ENCODE results near the gene CD44. TPM values are rescaled to one million over a fixed set of nuclear protein-coding genes. Genes with fewer than 3 reads are reported as not detected.

CD44 gene
- total RNA-seq, 1 donor from 2014 or later: 55.6 TPM

DNA sequence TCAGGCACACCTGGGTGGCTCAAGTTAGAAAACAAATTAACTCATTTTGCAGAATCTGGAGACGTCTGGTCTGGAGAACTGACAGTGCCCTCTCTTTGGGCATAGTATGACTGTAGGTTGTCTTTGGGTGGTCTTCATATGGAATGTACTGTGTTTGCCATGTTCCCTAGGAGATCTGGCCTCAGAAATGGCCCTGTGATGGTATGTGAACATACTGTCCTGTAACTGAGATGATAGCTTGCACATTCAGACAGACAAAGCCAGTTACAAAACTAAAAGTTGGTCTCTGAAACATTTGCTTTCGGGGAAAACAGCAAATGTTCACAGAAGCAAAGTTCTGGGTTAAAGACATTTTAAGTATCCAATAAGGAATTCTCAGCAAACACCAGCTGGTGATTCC lies 29.7 kb downstream of the CD44 start:
- no peak for DNase-seq (ENCODE audit: low spot score)
- intact Hi-C loops (cut with DNase I): no loop called here

DNA sequence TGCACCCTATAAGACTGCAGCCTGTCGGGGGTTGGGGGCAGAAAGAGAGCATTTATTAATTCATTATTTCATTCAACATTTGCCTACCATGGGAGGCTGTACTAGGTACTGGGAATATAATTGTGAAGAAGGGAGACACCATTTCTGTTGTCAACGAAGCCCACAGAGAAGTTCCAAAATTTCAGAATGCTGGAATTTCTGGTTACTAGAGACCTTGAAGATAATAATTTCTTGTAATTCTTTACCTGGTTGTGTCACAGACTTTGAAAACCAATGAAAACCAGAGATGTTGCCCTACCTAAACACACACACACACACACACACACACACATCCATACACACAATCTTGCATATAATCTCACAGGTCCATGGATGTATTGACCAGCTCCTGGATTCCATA lies 30.1 kb downstream of the CD44 start:
- no peak for DNase-seq (ENCODE audit: low spot score)
- intact Hi-C loops (cut with DNase I): no loop called here

DNA sequence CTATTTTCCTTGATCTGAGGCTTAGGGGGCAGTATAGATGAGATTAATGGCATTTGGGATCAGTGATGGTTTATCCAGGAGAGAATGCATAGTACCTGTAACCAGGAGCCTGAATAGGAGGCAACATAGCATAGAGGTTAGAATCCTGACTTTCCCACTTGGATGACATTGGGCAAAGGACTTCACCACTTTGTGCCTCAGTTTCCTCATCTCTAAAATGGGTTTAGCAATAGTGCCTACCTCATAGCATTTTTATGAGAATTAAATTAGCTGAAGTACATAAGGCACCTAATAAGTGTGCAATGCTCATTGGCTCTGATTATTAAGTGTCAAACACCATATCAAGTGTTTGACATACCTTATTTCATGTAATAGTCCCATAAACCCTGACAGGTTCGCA lies 30.8 kb downstream of the CD44 start:
- intact Hi-C loops (cut with DNase I): no loop called here
- no peak for DNase-seq (ENCODE audit: low spot score)

DNA sequence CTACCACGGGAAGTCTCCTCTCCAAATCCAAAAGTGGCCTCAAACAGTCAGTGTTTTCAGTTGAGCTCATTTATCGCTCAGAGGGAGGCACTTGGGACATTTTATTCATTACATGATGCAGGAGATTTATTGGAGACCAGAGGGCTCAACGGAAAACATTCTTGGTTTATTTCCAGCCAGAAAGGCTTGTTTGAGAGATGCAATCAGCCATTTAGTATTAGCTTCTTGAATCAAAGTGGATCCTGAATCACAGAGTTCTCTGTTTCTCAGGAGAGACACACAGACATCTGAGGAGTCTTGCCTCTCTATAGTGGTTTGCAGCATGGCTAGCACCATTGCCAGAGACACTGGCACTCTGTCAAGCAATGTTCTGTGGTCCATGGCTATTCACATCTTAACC lies 31.5 kb downstream of the CD44 start:
- no peak for DNase-seq (ENCODE audit: low spot score)
- intact Hi-C loops (cut with DNase I): no loop called here

DNA sequence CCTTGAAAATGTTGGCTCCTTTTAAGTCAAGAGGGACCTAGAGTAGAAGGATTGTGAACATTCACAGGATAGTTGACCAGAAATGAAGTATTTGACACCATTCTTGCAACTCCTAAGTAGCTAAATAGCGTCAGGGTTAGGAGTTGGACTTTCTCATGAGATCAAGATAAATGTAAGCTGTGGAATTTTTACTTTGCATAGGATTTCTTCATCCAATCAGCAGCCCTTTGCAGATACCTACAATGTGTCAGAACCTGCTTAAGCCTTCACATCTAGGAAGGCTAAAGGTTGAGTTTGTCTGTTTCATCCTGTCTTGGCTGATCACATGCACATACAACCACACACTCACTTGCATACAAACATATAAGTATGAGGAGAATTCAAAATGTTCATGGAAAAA lies 32.3 kb downstream of the CD44 start:
- DNase-seq (ENCODE audit: low spot score): no peak
- intact Hi-C loops (cut with DNase I): no loop called here

DNA sequence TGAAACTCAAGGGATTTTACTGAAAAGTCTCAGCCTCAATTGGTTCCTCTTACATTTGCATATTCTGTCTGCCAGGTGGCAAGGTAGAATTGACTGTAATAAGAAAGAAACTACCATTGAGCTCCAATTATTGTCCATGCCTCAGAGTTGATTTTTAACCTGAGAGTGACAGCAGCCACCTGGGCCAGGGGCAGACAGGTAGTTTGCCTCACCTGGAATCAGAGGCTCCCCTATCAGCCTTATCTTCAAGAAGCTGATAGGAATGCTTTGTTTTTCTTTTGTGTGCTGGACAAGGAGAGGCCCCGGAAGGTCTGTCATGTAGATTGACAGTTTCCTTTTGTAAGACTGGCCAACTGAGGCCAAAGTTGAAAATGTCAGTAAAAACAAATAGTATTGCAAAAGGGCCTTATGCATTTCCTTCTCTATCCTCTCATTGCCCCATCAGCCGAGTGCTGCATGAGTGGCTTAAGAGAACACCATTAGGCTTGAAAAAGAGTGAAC lies 34.1 kb downstream of the CD44 start:
- DNase-seq (ENCODE audit: low spot score): no peak
- intact Hi-C loops (cut with DNase I): no loop called here

DNA sequence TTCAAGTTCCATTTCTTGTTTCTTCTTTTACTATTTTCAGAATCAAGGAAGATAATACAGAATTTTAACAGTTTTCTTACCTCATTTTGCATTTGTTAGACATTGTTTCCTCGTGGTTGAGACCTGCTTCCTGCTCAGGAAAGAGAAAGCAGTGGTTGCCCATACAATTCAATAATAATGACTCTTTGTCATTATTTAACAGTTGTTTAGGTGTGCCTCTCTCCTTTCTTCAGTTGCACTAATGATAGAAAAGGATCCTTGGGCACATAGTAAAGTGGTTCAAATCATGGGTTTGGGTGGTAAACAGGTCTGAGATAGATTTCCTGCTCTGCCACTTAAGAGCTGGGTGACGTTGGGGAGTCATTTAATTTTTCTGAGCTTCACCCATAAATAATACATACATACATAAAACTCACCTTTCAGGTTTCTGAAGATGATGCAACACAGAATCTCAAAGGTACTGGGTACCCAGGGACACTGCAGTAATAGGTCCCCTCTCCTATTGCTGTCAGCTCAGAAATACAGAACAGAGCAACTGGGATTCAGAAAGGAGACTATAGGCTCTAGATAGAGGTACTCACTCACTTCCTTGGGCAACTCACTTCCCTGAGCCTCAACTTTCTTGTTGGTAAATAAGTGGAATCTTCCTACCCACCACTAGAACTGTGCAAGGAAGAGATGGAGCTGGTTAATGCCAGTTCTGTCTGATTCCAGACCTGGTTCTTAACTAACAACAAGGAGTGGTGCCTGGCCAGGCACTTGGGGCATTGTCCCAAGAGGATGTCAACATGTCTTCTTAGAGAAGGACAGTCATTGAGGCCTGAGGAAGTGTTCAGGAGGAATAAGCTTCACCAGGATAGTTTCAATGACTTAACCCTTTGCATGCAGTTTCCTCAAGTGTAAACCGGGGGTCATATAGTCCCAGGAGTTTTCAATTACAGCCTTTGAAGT lies 34.9 kb downstream of the CD44 start:
- intact Hi-C loops (cut with DNase I): no loop called here

DNA sequence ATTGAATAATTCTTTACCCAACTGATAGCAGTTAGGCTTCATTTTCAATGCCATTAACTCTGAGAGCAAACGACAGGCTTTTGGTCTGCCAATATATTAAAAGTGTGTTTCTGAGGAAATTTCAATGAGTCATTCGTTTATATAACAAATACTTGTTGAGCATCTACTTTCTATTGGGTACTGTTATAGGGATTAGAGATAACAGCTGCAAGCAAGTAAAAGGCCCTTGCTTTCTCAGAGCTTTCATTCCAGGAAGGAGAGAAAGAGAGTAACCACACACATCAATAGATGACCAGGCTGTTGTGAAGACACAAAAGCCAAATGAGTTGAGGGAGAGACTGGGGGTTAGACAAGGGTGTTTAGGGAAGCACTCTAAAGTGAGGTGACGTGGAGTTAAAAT lies 35.7 kb downstream of the CD44 start:
- DNase-seq (ENCODE audit: low spot score): no peak
- intact Hi-C loops (cut with DNase I): no loop called here

More for the DNA sequence above, 34.9 kb downstream of the CD44 start:
- DNase-seq (ENCODE audit: low spot score): no peak

DNA sequence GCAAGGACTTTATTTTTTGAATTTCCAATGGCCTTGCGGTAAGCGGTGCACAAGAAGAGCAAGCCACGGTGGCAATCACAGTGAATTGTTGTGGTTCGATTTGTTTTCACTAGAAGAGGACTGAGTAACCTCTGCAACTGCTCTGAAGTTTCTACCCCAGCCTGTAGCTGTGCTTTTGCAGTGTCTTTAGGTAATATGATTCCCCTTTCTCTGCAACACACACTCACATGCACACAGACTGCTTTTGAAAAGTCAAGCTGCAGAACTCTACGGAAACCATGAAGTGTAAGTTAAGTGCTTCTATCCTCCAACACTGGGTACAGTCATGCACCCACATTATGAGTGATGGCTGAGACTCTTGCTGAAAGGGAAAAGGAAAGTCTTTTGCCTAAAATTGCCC lies 38.4 kb downstream of the CD44 start:
- DNase-seq (ENCODE audit: low spot score): no peak
- intact Hi-C loops (cut with DNase I): no loop called here

DNA sequence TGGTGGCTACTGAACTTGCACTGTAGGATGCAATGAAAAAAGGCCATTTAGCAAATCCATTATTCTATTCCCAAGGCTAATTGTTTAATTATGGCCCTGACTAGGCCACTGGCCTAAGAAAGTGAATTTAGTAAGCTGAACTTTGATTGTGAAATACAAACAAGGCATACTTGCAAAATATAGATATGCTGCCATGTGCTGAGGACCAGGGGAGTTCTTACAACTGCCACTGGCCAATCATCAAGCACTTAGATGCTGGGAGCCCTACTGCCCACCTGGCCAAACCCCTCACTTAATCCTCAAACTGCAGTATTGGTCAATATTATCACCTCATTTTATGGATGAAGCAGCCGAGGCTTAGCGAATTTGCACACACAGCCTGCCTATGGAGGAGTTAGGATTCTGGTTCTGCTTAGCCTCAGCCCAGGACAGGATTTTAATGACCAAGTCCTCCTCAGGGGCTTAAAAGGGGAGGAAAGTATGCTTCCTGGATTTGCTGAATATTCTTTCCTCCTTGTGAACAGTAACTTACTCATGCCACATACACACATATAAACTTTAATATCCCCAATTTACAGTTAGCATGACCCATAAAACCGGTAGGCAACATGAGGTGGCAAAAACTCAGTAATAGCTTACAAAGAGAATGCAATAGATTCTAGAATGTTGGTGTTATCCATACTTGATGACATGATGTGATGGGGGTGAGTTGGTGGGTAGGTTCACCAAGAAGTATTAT lies 39.3 kb downstream of the CD44 start:
- intact Hi-C loops (cut with DNase I): no loop called here
- DNase-seq (ENCODE audit: low spot score): no peak

DNA sequence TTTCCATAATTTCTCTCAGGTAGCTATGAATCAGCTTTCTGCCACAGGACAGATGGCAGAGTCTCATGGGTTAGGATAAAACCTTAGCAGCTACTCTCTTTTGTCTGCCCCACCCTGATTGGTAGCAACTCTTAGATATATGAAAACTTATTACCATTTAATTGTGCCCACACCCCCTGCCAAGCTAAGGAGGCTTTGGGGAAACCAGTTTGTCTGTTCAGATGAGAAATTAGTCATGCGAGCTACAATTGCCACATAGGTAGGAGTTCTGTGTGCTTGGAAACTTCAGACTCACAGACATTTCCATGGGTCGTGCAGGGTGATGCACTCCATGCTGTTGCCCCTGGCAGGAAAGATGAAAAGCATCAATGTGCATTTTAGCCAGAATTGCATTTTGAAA lies 39.9 kb downstream of the CD44 start:
- DNase-seq (ENCODE audit: low spot score): no peak
- intact Hi-C loops (cut with DNase I): no loop called here

DNA sequence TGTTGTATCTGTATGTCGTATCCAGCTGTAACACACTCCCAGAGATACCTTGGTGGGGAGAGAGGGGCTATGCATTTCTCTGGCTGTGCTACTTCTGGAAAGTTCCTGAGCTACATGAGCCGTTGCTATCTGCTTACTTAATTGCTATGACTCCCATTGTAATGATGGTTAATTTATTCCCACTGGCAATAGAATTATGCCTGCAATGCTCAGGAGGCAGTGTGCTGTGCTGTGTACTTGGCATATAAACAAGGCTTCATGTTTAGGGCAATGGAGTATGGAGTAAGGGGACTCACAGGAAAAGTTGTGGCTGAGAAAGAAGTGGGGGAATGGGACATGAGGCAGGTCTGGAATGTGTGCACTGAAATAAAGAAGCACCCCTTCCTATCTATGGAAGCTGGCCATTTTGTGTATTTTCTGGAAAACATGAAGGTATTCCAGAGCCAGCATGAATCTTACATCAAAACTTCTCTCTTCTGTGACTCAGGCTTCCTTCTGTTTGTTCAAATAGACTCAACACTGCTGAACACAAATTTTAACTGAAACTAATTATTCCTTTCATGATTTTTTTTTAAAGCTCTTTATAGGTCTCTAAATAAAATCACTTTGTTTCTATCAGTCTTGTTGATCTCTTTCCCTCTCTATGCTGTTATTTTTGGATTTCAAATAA lies 40.6 kb downstream of the CD44 start:
- intact Hi-C loops (cut with DNase I): loop anchor here (5.0 kb wide), 1 partner anchor 37 kb away; no protein-coding TSS in a partner anchor
- DNase-seq (ENCODE audit: low spot score): no peak

DNA sequence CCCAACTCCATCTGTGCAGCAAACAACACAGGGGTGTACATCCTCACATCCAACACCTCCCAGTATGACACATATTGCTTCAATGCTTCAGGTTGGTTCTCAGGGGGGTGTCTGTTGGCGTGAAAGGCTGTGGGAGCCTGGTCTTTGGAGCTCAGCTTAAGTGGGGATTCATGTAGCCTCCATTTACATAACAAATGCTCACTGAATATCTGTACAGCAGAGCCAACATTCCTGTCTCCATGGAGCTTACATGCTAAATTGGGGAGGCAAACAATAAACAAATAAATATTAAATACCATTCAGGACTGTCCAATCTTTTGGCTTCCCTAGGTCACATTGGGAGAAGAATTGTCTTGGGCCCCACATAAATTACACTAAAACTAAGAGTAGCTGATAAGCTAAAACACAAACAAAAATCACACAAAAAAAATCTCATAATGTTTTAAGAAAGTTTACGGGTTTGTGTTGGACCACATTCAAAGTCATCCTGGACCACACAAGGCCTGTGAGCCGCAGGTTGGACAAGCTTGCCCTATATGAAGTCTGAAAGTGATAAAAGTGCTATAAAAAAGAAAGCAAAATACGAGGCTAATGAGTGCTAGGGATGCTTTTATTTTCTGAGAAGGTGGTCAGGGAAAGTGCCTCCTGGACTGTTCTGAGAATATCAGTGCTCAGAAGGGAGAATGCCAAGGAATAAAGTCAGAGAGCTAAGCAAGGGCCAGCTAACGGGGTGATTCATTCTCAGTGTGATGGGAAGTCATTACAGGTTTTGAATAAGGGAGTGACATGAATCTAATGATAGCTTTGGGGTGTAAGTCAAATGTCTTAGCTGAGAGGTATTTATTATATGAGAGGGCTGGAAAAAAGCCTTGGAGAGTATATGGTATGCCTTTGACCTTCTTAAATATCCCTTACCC lies 41.6 kb downstream of the CD44 start:
- DNase-seq (ENCODE audit: low spot score): no peak
- intact Hi-C loops (cut with DNase I): loop anchor here (5.0 kb wide), 1 partner anchor 38 kb away; no protein-coding TSS in a partner anchor

DNA sequence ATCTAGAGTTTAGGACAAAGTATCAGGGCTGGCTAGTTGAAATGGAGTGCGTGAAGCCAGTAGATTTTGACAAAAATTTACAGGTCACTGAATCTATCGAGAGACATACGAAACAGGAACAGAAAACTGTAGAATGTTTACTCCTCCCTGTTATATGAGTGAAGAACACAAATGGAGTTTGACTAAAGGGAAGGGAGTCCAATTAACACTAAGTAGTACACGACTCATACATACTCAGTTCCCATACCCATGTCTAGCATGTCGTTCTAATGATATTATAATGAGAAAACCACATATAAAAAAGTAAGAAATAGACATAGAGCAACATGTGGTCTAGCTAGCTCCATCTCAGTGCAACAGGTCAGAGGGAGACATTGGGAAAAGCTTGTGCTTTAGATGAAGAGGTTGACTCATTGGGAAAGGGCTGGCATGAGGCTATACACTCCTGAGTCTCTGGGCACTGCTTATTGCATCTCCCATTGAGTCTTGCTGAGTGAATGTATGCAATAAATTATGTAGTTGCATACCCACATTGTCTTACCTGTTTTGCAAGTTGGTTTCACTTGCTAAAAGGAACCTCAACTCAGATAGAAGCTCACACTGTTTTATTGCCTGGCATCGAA lies 43.5 kb downstream of the CD44 start:
- intact Hi-C loops (cut with DNase I): loop anchor here (5.0 kb wide), 1 partner anchor 40 kb away; no protein-coding TSS in a partner anchor

DNA sequence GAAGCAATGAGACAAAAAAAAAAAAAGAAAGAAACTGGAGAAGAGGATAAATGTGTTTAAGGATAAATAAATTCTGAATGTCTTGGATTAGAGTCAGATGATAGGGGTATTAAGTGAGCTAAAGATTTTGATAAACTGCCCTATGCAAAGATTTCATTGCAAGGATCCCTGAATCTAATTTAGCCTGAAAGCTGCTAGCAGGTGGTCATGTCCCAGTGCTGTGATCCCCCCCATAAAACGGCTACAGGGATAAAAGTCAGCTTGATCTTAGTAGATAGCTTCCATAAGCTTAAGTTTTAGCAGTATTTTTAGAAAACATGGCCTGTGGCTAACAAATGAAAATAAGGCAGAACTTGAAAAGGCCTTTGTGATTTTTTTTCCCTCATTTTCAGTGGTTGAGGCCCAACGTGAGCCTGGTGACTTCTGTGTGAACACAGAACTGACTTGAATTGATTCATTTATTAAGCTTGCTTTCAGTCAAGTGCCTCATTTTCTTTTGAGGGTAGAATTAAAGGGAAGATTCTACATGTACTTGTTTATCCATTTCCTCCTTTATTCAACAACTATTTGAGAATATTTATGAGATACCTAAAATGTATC lies 44.5 kb downstream of the CD44 start:
- intact Hi-C loops (cut with DNase I): loop anchor here (5.0 kb wide), 1 partner anchor 41 kb away; no protein-coding TSS in a partner anchor
- no peak for DNase-seq (ENCODE audit: low spot score)

More for the DNA sequence above, 43.5 kb downstream of the CD44 start:
- no peak for DNase-seq (ENCODE audit: low spot score)

DNA sequence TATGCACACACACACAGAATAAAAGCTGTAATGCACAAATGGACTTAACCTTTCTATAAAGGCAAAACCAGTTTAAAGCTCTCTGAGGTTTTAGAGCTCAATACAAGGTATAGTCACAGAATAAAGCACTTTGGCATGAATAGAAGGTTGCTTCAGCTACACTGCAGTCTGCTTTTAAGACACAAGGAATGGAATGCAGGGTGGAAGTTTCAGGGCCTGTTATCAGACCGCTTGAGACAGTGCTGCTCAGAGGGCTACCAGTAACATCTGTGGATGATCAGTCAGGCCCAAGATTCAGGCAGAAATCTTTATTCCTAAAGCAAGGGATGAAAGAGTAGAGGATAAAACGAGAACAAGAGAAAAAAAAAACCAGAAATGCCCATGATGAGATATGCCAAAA lies 46.7 kb downstream of the CD44 start:
- intact Hi-C loops (cut with DNase I): no loop called here
- no peak for DNase-seq (ENCODE audit: low spot score)

DNA sequence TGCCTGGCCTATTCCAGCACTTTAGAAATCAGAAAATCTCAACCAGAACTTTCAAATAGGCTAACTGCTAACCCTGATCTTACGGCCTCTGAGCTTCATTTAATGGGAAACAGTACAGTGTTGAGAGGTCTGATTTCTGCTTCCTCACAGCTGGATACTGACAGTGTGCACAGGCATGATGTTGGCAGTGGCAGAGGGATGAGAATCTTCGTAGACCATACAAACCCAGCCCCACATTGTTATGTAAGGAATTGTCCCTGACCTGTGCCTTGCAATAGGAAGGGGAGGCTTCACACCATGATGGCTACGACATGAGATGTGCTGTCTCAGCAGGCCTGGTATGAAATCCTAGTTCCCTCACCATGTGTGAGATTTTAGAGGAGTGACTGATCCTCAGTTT lies 49.0 kb downstream of the CD44 start:
- intact Hi-C loops (cut with DNase I): no loop called here
- DNase-seq (ENCODE audit: low spot score): no peak

DNA sequence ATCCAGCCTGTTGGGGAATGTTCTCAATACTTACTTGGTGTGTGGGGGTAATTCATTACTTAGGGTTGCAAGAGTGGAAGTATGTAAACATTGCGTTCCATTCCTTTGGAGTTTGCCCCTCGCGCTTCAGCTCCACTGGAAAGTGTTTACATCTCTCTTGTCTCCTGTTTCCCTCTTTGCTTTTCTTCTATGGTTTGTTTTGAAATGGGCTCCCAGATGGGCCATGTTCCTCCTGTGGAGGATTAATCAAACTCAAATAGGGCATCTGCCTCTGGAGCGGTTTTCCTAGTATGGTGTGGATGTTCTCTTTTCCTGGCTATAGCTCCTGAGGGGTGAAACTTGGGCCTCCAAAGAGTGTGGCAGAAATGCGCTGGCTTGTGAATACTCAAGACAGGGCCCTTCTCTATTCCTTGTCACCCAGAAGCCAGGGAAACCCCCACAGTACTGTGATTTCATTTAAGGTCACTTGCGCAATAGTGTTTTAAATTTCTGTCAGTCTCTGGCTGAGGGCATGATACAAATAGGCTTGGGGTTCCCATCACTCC lies 51.9 kb downstream of the CD44 start:
- no peak for DNase-seq (ENCODE audit: low spot score)
- intact Hi-C loops (cut with DNase I): no loop called here

Measured in cardiac septum (tissue), 1 donor.